Stimulated activated CD8-positive, alpha-beta memory T cell treated with anti-CD3 and anti-CD28 coated beads, Interleukin-12 subunit alpha, Interleukin-12 subunit beta, amount 100 ng/mL, for 1 hour (primary cell): Measurements from ENCODE around the gene SLC6A11.

Source experiments
- DNase-seq: peaks from one replicate; pipeline ENCODE4 v3.0.0-alpha.2; 2020; ENCODE audit warnings: low read depth

SLC6A11 gene

DNA sequence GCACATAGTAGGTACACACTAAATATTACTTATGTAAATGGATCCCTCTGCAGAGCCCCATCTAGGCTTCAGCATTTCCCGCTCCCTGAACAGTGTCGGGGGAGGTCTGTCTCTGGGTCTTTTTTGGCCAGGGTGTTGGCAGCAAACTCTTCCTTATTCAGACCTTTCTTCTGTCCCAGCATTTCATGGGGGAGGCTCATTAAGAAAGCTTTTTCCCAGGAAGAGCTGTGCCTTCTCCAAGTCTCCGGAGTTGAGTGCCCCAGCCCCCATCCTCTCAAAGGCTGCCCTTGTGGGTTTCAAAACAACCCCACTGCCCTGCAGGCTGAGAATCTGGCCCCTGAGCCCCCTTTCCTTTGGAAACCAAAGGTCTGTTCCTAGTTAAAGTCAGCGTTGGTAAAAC, 25.1 kb downstream of the SLC6A11 start:
- DNase-seq, result no peak

DNA sequence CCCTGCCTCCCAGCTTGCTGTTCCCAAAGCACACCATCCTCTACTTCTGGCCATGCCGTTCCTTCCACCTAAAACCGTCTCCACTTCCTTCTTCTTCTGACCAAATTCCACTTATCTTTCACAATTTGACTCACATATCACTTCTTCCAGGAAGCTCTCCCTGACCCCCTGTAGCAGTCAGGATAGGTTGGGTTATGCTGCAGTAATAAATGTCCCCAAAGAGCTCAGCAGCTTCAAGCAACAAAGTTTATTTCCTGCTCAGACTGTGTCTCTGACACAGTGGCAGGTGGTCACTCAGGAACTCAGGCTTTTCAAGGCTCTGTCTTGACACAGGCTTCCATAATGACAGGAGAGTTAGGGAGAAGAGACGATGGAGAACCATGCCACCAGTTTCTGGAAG, 27.4 kb downstream of the SLC6A11 start:
- no peak for DNase-seq

- no peak for DNase-seq
Observed at GRCh38 chr3:10845001-10845761, 29.2 kb downstream of the SLC6A11 start.

GRCh38 chr3:10845839-10846656, 30.0 kb downstream of the SLC6A11 start:
- DNase-seq, result no peak

- DNase-seq, result no peak
Observed at GRCh38 chr3:10846657-10846975, 30.6 kb downstream of the SLC6A11 start.

GRCh38 chr3:10848261-10848660, 32.2 kb downstream of the SLC6A11 start:
- DNase-seq, result no peak

- DNase-seq, result no peak
Observed at GRCh38 chr3:10852066-10852808, 36.2 kb downstream of the SLC6A11 start.

- DNase-seq, result no peak
Observed at GRCh38 chr3:10855083-10855870, 39.2 kb downstream of the SLC6A11 start.

DNA sequence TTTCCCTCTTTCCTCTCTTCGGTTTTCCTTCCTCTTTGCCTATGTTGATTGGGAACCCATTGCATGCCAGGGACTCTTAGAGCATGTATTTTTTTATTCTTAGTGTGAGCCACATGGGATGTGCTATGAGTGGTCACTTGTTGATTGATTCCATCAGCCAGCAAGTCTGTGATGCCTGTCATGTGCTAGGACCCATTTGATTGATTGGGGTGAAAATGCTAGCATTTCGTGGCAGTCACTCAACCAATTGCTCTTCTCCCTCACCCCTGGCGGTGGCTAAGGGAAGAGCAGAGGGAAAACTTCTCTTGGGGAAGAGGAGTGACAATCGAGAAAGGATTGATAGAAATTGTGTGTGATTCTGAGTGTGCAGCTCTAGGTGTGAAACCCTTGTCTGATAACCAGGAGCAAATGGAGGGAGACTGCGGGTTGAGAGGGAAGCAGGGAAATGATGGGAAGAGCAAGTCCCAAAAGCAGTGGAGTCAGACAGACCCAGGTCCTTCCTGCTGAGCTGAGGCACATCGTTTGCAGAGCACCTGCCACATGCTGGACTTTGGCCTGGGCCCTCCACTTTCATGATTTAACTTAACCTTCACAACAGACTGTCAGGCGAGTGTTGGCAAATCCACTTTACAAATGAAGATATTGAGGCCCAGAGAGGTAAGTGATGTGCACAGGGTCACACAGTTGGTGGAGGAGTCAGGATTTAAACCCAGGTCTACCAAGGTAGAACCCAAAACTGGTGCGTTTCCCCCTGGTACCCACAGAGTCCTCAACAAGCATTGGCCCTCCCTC, 40.0 kb downstream of the SLC6A11 start:
- no peak for DNase-seq

DNA sequence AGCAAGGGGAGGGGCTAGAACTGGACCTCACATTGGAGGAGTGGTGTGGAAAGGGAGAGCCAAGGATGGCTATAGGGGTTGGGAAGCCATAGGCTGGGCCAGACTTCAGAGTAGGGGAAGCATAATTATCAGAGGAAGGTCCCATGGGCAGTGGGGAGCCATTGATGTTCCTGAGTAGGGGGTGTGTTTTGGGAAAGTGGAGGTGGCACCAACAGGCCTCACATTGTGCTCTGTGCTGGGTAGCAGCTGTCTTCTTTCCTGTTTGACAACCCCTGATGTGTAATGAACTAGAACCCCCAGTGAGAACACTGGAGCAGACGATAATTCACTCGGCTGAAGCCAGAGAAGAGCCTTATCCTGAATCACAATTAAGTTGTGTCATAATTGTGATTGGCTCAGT, 41.2 kb downstream of the SLC6A11 start:
- DNase-seq, result no peak

DNA sequence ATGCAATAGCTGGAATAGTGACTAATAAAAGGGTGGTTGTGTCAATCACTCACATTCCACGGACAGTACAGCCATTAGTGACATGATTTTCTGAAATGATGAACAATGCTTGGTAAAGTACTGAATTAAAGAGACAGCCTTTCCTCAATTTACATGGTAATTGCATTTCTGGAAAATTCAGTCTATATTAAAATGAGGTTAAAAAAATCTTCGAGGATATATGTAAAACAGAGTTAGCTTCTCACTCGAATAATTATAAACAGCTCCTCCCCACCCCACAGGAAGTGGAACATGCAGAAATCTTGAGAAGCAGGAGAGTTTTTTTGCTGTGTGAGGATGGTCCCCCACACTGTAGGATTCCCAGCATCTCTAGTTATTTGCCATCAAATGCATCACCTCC, 42.1 kb downstream of the SLC6A11 start:
- no peak for DNase-seq

- DNase-seq, result no peak
Observed at GRCh38 chr3:10867384-10867783, 51.4 kb downstream of the SLC6A11 start.

DNA sequence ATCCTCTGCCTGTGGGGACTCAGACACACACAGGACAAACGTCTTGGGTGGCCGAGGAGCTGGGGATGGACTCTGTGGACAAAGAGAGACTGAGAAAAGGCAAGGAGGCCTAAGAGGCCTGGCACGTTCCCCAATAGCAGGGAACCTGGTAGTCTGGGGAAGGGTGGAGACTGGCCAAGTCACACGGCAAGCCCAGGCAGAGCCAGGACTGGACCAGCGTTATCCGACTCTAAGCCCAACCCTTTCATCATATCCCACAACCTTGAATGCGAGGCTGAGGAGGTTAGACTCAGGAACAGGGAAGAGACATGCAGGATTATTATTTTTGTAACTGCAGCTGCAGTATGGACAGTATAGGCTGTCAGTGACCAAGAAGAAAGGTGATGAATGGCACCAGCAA, 53.4 kb downstream of the SLC6A11 start:
- no peak for DNase-seq

DNA sequence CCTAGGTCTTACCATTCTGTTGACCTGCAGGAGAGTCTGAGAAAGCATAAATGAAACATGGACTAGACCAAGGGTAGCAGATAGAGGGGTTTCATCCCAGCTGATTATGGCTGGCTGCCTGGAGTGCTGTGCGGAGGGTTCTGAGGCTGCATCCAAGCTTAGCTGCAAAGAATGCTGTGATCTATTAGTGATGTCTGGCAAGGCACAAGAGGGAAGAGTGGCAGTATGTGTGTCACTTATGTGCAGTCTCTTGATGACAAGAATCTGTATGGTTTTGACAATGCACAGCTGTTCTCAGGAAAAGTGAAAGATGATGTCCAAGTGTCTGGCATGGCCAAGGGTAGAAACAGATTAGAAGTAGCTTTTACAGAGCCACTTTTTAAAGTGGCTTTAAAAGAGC, 54.3 kb downstream of the SLC6A11 start:
- DNase-seq, result no peak

- DNase-seq, result no peak
Observed at GRCh38 chr3:10873415-10873814, 57.4 kb downstream of the SLC6A11 start.

DNA sequence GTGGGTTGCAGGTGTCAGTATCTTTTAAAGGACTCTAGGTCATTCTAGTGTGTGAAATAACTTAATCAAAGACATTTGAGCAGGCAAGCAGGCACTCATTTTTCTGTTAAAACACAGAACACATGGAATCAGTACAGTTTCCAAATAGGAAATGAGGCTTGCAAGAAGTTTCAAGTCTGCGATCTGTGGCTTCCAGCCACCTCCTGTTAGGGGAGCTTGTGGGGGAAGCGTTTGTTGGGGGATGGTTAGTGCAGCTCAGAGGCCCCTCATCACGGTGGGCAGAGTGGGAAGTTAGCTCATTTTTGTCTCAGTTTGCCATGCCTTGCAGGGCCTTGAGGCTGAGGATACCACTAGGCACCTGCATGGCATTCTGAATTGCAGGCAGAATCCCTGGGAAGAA, 59.9 kb downstream of the SLC6A11 start:
- no peak for DNase-seq

DNA sequence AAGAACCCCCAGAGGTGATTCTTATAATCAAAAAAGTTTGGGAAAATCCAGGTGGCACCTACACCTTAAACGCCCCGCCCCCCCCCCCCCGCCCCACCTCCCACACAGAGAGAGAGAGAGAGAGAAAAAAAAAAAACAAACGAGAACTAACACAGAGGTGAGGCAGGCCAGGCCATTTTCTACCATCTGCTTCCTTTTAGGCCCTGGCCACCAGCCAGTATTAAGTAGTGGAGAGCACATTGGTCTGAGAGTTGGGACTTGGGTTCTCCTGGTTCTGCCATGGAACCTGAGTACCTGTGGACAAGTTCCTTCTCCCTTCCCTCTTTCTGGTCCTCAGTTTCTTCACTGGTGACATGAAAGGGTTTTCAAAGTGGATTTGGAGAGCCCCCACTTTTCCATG, 60.6 kb downstream of the SLC6A11 start:
- no peak for DNase-seq

DNA sequence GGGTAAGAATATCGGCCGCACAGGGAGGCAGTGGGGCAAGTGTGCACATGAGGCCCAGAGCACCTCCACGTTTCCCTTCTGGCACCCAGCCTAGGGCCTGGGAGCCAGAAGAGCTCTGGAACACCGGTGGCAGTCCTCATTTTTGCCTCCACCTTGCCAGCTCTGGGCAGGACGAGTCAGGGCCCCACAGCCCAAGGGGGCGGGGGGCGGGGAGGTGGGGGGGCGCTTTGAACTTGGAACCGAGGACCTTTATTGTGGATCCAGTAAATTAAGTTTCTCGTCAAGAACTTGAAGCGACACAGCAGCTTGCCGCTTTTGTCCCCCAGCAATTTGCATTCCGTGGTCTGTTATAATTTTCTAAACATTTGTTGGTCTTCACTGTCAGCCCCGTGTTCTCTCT, 66.8 kb downstream of the SLC6A11 start:
- no peak for DNase-seq

DNA sequence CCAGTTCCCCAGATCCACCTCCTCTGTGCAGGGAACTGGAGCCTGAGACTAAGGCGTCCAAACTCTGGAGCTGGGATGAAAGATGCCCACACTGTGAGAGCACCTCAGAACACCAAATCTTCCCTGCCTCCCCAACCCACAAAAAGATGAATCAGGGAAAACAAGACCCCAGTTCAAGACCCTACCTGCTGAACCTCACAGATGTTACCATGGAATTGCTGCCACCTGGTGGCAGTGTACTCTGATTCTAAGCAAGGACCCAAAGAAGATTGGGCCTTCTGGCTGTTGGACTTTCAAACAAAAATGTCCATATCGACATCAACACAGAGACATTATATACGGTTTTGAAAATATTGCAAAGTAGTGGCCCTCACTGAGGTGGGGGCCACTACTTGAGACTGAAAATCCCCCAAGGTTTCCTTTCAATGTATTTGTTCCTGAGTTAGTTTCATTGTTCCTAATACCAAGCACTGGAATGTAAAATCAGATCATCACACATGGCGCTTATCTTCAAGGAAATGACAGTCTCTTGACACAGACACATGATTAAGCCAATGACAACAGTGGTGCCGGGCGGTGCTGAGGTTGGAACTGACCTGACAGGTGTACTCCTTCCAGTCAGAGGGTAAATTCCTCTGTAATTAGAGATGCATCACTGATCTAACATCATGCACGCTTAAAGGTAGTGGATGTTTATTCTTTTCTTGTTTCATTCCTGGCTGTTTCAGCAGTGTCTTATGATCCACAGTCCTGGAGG, 67.6 kb downstream of the SLC6A11 start:
- no peak for DNase-seq

DNA sequence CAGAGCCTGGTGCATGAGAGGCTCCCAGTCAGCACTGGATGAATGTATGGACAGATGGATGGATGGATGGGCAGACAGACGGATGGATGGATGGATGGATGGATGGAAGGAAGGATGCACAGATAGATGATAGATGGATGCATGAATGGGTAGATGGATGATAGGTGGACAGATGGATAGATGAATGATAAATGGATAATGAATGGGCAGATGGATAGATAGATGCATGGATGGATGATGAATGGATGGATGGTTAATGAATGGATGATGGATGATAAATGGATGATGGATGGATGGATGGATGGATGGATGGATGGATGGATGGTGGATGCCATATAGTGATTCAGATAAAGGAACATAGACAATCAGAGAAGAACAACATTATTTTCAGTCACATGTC, 71.0 kb downstream of the SLC6A11 start:
- no peak for DNase-seq
